GM12872 (cell line): ENCODE data around the gene ARHGAP26.

Experiments
- CTCF ChIP-seq: IDR thresholded peaks from 3 replicates; pipeline ENCODE4 v1.5.1; 2011; ENCODE audit warnings: low read depth, mild to moderate bottlenecking, low read length, moderate library complexity; ENCODE audit not compliant: insufficient read depth

ARHGAP26 gene

GRCh38 chr5:142958944-142959682 lies 188.9 kb downstream of the ARHGAP26 start:
- no peak for TF ChIP-seq CTCF

GRCh38 chr5:142959683-142960657 lies 189.8 kb downstream of the ARHGAP26 start:
- no peak for TF ChIP-seq CTCF

- TF ChIP-seq CTCF = no peak
Measured at GRCh38 chr5:142961440-142962173, 191.4 kb downstream of the ARHGAP26 start.

- TF ChIP-seq CTCF = no peak
Measured at GRCh38 chr5:142962174-142962533, 192.0 kb downstream of the ARHGAP26 start.

- TF ChIP-seq CTCF = peak; percentile 14; the same call in 1 of the 3 replicates
Measured at GRCh38 chr5:142965258-142966120, 195.3 kb downstream of the ARHGAP26 start.

GRCh38 chr5:142966121-142966420 lies 195.9 kb downstream of the ARHGAP26 start:
- TF ChIP-seq CTCF = no peak
